HUES6 (cell line): ENCODE results near the gene GFOD2.

Experiments
- H3K27ac ChIP-seq: 2 replicates; pipeline ENCODE4 v1.7.0; 2013; ENCODE audit warnings: low read depth, mild to moderate bottlenecking, low read length, inconsistent platforms
- H3K27me3 ChIP-seq: 2 replicates; pipeline ENCODE4 v1.6.1; 2013; ENCODE audit warnings: low read length; ENCODE audit not compliant: control insufficient read depth, insufficient read depth
- H3K36me3 ChIP-seq: 2 replicates; pipeline ENCODE4 v1.6.1; 2013; ENCODE audit warnings: low read length; ENCODE audit not compliant: control insufficient read depth, insufficient read depth
- H3K4me1 ChIP-seq: 2 replicates; pipeline ENCODE4 v1.6.1; 2013; ENCODE audit warnings: low read length; ENCODE audit not compliant: control insufficient read depth, insufficient read depth
- H3K4me3 ChIP-seq: 2 replicates; pipeline ENCODE4 v1.5.1; 2013; ENCODE audit warnings: low read depth, low read length
- H3K9ac ChIP-seq: one replicate; pipeline ENCODE4 v1.6.1; 2013; ENCODE audit warnings: mild to moderate bottlenecking, low read length
- H3K9me3 ChIP-seq: 2 replicates; pipeline ENCODE4 v1.6.1; 2013; ENCODE audit warnings: low read depth, low read length; ENCODE audit not compliant: control insufficient read depth, insufficient read depth

GFOD2 gene

DNA sequence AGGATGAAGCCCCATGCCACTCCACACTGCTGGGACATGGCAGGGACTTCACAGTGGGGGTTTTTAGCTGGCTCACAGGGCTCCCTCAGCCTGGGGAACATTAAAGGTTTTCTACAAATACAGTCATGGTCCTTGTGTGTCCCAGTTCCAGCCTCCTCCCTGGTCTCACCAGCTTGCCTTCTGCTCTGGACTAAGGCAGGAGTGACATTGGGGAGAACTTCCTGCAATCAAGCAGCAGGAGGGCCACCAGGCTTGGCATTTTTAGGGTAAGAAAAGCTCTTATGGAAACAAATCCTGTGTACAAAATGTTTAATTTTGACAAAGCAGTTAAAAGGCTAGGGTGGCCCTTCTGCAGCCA is 56.5 kb downstream of the GFOD2 start:
- Histone ChIP-seq H3K27ac (no peak overlapping the region), H3K36me3 (peaks cover 12% of the 10 kb centered on the region), H3K27me3 (peaks cover 20% of the 10 kb centered on the region), H3K9ac (no peak overlapping the region), H3K4me3 (no peak overlapping the region), H3K9me3 (no peaks in the 10 kb centered on the region), H3K4me1 (peaks cover 19% of the 10 kb centered on the region)

DNA sequence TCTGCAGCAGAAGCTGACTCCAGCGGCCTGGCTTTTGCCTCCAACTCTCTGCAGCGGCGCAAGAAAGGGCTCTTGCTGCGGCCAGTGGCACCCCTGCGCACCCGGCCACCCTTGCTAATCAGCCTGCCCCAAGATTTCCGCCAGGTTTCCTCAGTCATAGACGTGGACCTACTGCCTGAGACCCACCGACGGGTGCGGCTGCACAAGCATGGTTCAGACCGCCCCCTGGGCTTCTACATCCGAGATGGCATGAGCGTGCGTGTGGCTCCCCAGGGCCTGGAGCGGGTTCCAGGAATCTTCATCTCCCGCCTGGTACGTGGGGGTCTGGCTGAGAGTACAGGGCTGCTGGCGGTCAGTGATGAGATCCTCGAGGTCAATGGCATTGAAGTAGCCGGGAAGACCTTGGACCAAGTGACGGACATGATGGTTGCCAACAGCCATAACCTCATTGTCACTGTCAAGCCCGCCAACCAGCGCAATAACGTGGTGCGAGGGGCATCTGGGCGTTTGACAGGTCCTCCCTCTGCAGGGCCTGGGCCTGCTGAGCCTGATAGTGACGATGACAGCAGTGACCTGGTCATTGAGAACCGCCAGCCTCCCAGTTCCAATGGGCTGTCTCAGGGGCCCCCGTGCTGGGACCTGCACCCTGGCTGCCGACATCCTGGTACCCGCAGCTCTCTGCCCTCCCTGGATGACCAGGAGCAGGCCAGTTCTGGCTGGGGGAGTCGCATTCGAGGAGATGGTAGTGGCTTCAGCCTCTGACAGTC is 57.0 kb downstream of the GFOD2 start:
- peaks cover 20% of the 10 kb centered on the region for H3K27me3 ChIP-seq
- no peak overlapping the region for H3K27ac ChIP-seq
- H3K4me1 ChIP-seq = peaks cover 15% of the 10 kb centered on the region; the same call in 1 of the 2 replicates
- H3K9me3 ChIP-seq = no peaks in the 10 kb centered on the region
- peak overlapping the region; percentile 99 for H3K4me3 ChIP-seq
- H3K9ac ChIP-seq = no peak overlapping the region
- H3K36me3 ChIP-seq = peaks cover 17% of the 10 kb centered on the region

DNA sequence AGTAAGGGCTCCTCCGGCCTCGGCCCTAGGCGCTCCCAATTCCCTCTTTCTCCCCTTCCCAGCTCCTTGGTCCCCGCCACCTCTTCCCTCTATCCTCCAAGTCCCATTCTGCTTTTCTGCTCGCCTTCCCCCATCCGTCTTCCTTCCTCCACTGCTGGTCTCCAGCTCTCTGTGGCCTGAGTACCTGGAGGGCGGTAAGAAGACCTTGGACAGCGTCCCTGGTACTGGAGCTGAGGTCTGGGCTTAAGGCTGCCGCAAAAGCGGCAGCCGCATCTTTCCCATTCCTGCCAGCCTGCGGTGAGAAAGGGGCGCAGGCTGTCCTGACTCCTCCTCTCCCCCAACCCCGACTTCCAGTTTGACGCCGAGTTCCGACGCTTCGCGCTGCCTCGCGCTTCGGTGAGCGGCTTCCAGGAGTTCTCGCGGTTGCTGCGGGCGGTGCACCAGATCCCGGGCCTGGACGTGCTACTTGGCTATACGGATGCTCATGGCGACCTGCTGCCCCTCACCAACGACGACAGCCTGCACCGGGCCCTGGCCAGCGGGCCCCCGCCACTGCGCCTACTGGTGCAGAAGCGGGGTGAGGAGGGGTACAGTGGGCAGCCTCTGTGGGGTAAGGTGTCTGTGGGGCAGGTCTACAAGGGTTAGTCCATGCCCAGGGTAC is 57.9 kb downstream of the GFOD2 start:
- peaks cover 25% of the 10 kb centered on the region for H3K36me3 ChIP-seq
- H3K9ac ChIP-seq = no peak overlapping the region
- H3K27me3 ChIP-seq = peaks cover 20% of the 10 kb centered on the region
- no peak overlapping the region for H3K27ac ChIP-seq
- peak overlapping the region; percentile 99 for H3K4me3 ChIP-seq
- H3K9me3 ChIP-seq = no peaks in the 10 kb centered on the region
- 0 out of 2 replicates have a peak, but pooled peaks cover 13% of the 10 kb centered on the region for H3K4me1 ChIP-seq

GRCh38 chr16:67660564-67661028 is 58.5 kb downstream of the GFOD2 start, which contains the start of gene PARD6A:
Gene PARD6A (plus strand): TSS chr16:67660960. CDS start chr16:67661039, 79 bp downstream.
- peaks cover 16% of the 10 kb centered on the region for H3K27me3 ChIP-seq
- H3K4me1 ChIP-seq = 0 out of 2 replicates have a peak, but pooled peaks cover 9% of the 10 kb centered on the region
- H3K36me3 ChIP-seq = peaks cover 28% of the 10 kb centered on the region
- no peaks in the 10 kb centered on the region for H3K9me3 ChIP-seq
- H3K27ac ChIP-seq = peak within 1 kb of the TSS; percentile 30
- peak within 1 kb of the TSS; percentile 99 for H3K4me3 ChIP-seq
- peak within 1 kb of the TSS; percentile 72 for H3K9ac ChIP-seq

GRCh38 chr16:67659675-67660563 is 59.2 kb downstream of the GFOD2 start, which contains the start of gene ACD:
Gene ACD (minus strand): TSS chr16:67660260. CDS start chr16:67660220, 40 bp downstream.
- Histone ChIP-seq H3K36me3 (peaks cover 28% of the 10 kb centered on the region), H3K4me1 (0 out of 2 replicates have a peak, but pooled peaks cover 9% of the 10 kb centered on the region), H3K27me3 (peaks cover 14% of the 10 kb centered on the region; the same call in 1 of the 2 replicates), H3K4me3 (peak within 1 kb of the TSS; percentile 99), H3K9ac (peak within 1 kb of the TSS; percentile 72), H3K9me3 (no peaks in the 10 kb centered on the region), H3K27ac (peak within 1 kb of the TSS; percentile 30)

DNA sequence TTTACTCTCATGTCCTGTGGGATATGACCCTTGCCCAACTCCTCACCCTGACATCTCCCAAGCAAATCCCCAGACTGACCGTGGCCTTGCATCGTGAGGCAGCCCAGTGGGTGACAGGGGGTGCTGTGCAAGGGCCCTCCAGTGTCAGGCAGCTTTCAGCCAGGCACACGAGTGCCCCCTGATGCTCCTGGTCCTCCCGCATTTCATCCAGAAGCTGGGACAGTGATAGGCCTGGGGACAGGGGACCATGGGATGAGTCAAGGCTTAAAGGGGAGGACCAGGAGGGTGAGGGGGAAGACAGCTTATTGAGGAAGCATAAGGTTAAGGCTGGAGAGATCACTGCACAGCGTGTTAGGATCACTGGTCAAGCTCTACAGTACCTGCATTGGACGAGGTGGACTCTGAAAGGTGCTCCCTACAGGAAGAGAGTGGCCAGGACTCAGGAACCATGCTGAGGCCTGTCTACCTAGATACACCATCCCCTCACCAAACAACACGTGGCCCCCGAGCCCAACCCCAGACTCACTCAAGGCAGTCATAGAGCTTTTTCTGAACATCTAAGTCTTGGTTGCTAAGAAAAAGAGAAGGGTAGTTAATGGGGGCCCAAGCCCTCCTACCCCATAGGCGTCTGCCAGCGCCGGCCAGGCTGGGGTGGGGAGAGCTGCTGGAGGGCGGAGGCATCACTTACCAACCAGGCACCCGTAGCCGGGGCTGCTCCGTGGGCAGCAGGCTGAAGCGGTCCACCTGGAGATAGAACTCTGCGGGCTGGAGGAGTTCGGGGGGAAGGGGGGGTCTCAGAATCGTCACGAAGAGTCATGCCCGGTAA is 60.1 kb downstream of the GFOD2 start:
- Histone ChIP-seq H3K9me3 (no peaks in the 10 kb centered on the region), H3K27ac (no peak overlapping the region), H3K4me1 (0 out of 2 replicates have a peak, but pooled peaks cover 9% of the 10 kb centered on the region), H3K27me3 (peaks cover 19% of the 10 kb centered on the region; the same call in 1 of the 2 replicates), H3K36me3 (peaks cover 28% of the 10 kb centered on the region), H3K9ac (peak overlapping the region; percentile 70), H3K4me3 (peak overlapping the region; percentile 99)

GRCh38 chr16:67657751-67658518 is 61.2 kb downstream of the GFOD2 start:
- no peaks in the 10 kb centered on the region for H3K9me3 ChIP-seq
- H3K4me1 ChIP-seq = 0 out of 2 replicates have a peak, but pooled peaks cover 9% of the 10 kb centered on the region
- H3K27ac ChIP-seq = no peak overlapping the region
- H3K27me3 ChIP-seq = peaks cover 30% of the 10 kb centered on the region
- H3K9ac ChIP-seq = no peak overlapping the region
- H3K4me3 ChIP-seq = no peak overlapping the region
- peaks cover 28% of the 10 kb centered on the region for H3K36me3 ChIP-seq

GRCh38 chr16:67657017-67657608 is 62.0 kb downstream of the GFOD2 start:
- Histone ChIP-seq H3K36me3 (peaks cover 28% of the 10 kb centered on the region), H3K4me3 (no peak overlapping the region), H3K4me1 (0 out of 2 replicates have a peak, but pooled peaks cover 9% of the 10 kb centered on the region), H3K27me3 (peaks cover 25% of the 10 kb centered on the region), H3K9me3 (no peaks in the 10 kb centered on the region), H3K9ac (no peak overlapping the region), H3K27ac (no peak overlapping the region)

DNA sequence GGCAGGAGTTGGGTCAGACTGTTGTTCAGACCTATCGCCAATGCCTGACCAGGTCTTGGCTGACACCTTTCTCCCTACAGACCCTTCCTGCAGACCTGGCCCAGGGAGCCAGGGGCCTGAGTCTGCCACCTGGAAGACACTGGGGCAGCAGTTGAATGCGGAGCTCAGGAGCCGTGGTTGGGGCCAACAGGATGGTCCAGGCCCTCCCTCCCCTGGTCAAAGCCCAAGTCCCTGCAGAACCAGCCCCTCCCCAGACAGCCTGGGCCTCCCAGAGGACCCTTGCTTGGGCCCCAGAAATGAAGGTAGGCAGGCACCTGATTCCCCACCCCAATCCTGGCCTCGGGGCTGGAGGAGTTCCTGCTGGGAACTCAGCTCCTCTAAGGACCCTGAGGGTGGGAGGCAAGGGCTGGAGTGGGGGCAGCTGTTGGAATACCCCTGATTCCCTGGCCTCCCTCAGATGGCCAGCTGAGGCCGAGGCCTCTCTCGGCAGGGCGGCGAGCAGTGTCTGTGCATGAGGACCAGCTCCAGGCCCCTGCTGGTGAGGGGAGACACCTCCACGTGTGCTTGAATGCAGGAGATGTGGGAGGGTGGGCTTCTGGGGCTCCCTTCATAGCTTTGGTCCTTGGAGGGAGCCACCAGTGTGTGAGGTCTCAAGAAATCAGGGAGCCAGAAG is 62.6 kb downstream of the GFOD2 start:
- Histone ChIP-seq H3K36me3 (peaks cover 32% of the 10 kb centered on the region), H3K27ac (no peak overlapping the region), H3K4me1 (0 out of 2 replicates have a peak, but pooled peaks cover 5% of the 10 kb centered on the region), H3K9ac (no peak overlapping the region), H3K27me3 (peaks cover 23% of the 10 kb centered on the region), H3K9me3 (no peaks in the 10 kb centered on the region), H3K4me3 (no peak overlapping the region)
